ENCODE results near the gene KRTAP10-3. TPM values are rescaled to one million over a fixed set of nuclear protein-coding genes. Genes with fewer than 3 reads are reported as not detected.

The KRTAP10-3 gene
- total and polyA plus RNA-seq, 9 of the 15 experiments (the other 6 are each of a cell fraction or from before 2014, with no cell fraction given) = not detected

DNA sequence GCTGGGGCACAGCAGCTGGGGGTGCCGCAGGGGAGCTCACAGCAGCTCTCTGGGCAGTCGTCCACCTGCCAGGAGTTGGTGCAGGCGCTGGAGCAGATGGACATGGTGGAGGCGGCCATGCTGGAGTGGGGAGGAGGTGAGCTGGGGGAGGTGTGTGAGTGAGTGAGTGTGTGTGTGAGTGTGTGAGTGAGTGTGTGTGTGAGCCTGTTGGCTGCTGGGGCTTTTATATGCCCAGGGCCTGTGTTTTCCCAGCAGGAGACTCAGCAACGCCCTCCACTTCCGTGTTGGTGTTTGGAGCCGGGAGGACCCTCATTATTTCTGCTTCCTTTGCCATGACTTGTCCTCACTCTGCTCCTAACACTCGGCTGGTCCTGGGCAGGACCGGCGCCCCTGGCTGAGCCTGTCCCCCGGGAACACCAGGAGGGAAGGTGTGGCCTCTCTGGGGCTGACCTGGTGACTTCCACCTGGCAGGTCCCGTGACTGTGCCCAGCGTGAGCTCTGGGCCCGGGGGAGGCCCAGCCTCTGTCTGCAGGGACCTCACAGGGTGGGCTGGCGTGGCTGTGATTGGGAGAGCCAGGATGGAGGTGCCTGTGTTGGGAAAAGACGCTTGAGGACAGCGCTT is 7.1 kb downstream of the KRTAP10-3 start, which contains the start of gene KRTAP10-2:
Gene KRTAP10-2, minus strand, starts transcription at position 166 of the 622 bp plus-strand sequence. Its CDS starts 47 bp downstream, at position 119.
- H3K27ac ChIP-seq (ENCODE audit: extremely low read depth, low read depth, low read length) = no peak within 1 kb of the TSS
- ChIA-PET CTCF (ENCODE audit: low intra/inter-chr PET ratio) (no interaction called here), POLR2A (interaction anchor here (1.1 kb wide), 1 partner anchor 9 kb away, joined by 3 read pairs; no protein-coding TSS in a partner anchor)
- FAIRE-seq = no peak
- no peak within 1 kb of the TSS for H3K4me3 ChIP-seq
- in situ Hi-C loops (cut with MboI) = no loop called here
- no peaks in the 10 kb centered on the region for H4K20me1 ChIP-seq (replicated peaks; ENCODE audit: control insufficient read depth, insufficient read depth, low read length)
- no peak within 1 kb of the TSS for H3K4me2 ChIP-seq (ENCODE audit: insufficient read depth, low read length)
- TF ChIP-seq SMAD1 (IDR thresholded peaks at IDR 0.05; ENCODE audit: low read depth, low read length, partially characterized antibody) (no peak), THAP12 (CRISPR knock-in tag; IDR thresholded peaks at IDR 0.05) (no peak), EGR1 (conservative IDR thresholded peaks at IDR 0.05) (no peak), SMARCE1 (IDR thresholded peaks at IDR 0.05) (no peak), TRIM28 (IDR thresholded peaks at IDR 0.05) (no peak), ZNF785 (CRISPR knock-in tag; IDR thresholded peaks at IDR 0.05) (no peak), EP300 (IDR thresholded peaks at IDR 0.05; ENCODE audit: low read length) (no peak), HMG20B (CRISPR knock-in tag; IDR thresholded peaks at IDR 0.05) (no peak)
- peaks cover 0 to 4% of the 10 kb centered on the region in 2 experiments; a peak in 1 of 5 replicates for H3K4me1 ChIP-seq (replicated peaks in 1 of 2; ENCODE audit: control insufficient read depth in 2 of 2, insufficient read depth in 2 of 2, low read length in 2 of 2)
- H3K9me1 ChIP-seq (ENCODE audit: control insufficient read depth, insufficient read depth, low read length) = no peaks in the 10 kb centered on the region
- no TSS peak for BruUV-seq (replicated peaks)
- 3% methylated on average over 14 of the region's 17 CpGs for WGBS (ENCODE audit: insufficient coverage, low coverage, missing lambda C conversion rate)
- no peak within 1 kb of the TSS; a peak in 1 of 4 replicates for H3K9ac ChIP-seq (ENCODE audit: insufficient read depth in 1 of 2, low read depth in 2 of 2, low read length in 2 of 2)
- H3K9me3 ChIP-seq (replicated peaks; ENCODE audit: control insufficient read depth, insufficient read depth, low read depth, low read length) = no peaks in the 10 kb centered on the region
- no peak for DNase-seq (ENCODE audit: extremely low read depth in 1 of 4, low spot score in 3 of 4)
- ATAC-seq = no peak; the same call in 2 of the 3 replicates
- H2AFZ ChIP-seq (ENCODE audit: low read depth, low read length) = no peak within 1 kb of the TSS
- peaks cover 37 to 60% of the 10 kb centered on the region in 2 experiments for H3K27me3 ChIP-seq (ENCODE audit: control insufficient read depth in 2 of 2, insufficient read depth in 2 of 2, low read length in 2 of 2)
- intact Hi-C loops (cut with micrococcal nuclease) = no loop called here
- no peaks in the 10 kb centered on the region for H3K79me2 ChIP-seq (ENCODE audit: control insufficient read depth, insufficient read depth, low read length)
- no peaks in the 10 kb centered on the region for H3K36me3 ChIP-seq (ENCODE audit: control insufficient read depth, insufficient read depth, low read length)
